ENCODE data around the gene CAPNS2.

The CAPNS2 gene

GRCh38 chr16:55566432-55567175 lies at the start of gene CAPNS2:
CAPNS2 (plus strand) TSS chr16:55566684; CDS start chr16:55566757, 73 bp downstream.
- DNase-seq, result no peak

- no peak for DNase-seq
These were observed 44.7 kb upstream of the CAPNS2 start for GRCh38 chr16:55521792-55522191.

GRCh38 chr16:55526441-55526840 lies 40.0 kb upstream of the CAPNS2 start:
- no peak for DNase-seq

- no peak for DNase-seq
These were observed 38.6 kb upstream of the CAPNS2 start for GRCh38 chr16:55527885-55528284.

- DNase-seq, result no peak
These were observed 37.5 kb upstream of the CAPNS2 start for GRCh38 chr16:55529018-55529417.

- no peak for DNase-seq
These were observed 36.1 kb upstream of the CAPNS2 start for GRCh38 chr16:55530316-55530856.

- no peak for DNase-seq
These were observed 34.3 kb upstream of the CAPNS2 start for GRCh38 chr16:55532227-55532626.

- DNase-seq, result no peak
These were observed 31.7 kb upstream of the CAPNS2 start for GRCh38 chr16:55534756-55535155.

GRCh38 chr16:55539049-55539448 lies 27.4 kb upstream of the CAPNS2 start:
- DNase-seq, result peak in 1 of 2 donors; percentile 21

GRCh38 chr16:55539488-55539887 lies 27.0 kb upstream of the CAPNS2 start:
- no peak for DNase-seq

GRCh38 chr16:55540221-55540620 lies 26.3 kb upstream of the CAPNS2 start:
- DNase-seq, result no peak

GRCh38 chr16:55542459-55543082 lies 23.9 kb upstream of the CAPNS2 start:
- no peak for DNase-seq

- DNase-seq, result no peak
These were observed 23.0 kb upstream of the CAPNS2 start for GRCh38 chr16:55543472-55543871.

- DNase-seq, result no peak
These were observed 13.9 kb upstream of the CAPNS2 start for GRCh38 chr16:55552621-55553020.

- no peak for DNase-seq
These were observed 11.0 kb upstream of the CAPNS2 start for GRCh38 chr16:55555436-55555835.

- no peak for DNase-seq
These were observed 9.3 kb upstream of the CAPNS2 start for GRCh38 chr16:55557186-55557585.

GRCh38 chr16:55559233-55559632 lies 7.3 kb upstream of the CAPNS2 start:
- no peak for DNase-seq

GRCh38 chr16:55559933-55560516 lies 6.5 kb upstream of the CAPNS2 start:
- DNase-seq, result no peak

GRCh38 chr16:55561319-55561848 lies 5.1 kb upstream of the CAPNS2 start:
- DNase-seq, result no peak

- DNase-seq, result no peak
These were observed 3.5 kb upstream of the CAPNS2 start for GRCh38 chr16:55562936-55563335.

- no peak for DNase-seq
These were observed 2.7 kb upstream of the CAPNS2 start for GRCh38 chr16:55563797-55564196.

GRCh38 chr16:55565086-55565485 lies 1.4 kb upstream of the CAPNS2 start:
- no peak for DNase-seq

GRCh38 chr16:55567382-55567781 lies 898 bp downstream of the CAPNS2 start:
- DNase-seq, result no peak

- no peak for DNase-seq
These were observed 1.7 kb downstream of the CAPNS2 start for GRCh38 chr16:55568207-55568606.
